PC-3 (cell line): ENCODE measurements around the gene SLC45A2. TPM values are rescaled to one million over a fixed set of nuclear protein-coding genes. Genes with fewer than 3 reads are reported as not detected.

ENCODE experiments used
- ATAC-seq: fragments of 200-7000 bp; cut with Tn5 transposase; 2 replicates; pipeline ENCODE4 v1.9.1; 2020; ENCODE audit warnings: mild to moderate bottlenecking, moderate library complexity
- BruUV-seq: library from RNA; stranded (reverse); fragments of 400-500 nt; replicated peaks from 2 replicates; lab custom pipeline; 2021; lab: Mats Ljungman, UMichigan
- CTCF ChIA-PET: fragments of 300-600 bp; sonication (Branson Sonifier 250); formaldehyde crosslinking; loops from one replicate; lab custom pipeline; 2022; ENCODE audit warnings: antibody characterized with exemption; lab: Charles Lee
- POLR2A ChIA-PET: fragments of 300-600 bp; sonication (Branson Sonifier 250); formaldehyde crosslinking; loops from one replicate; lab custom pipeline; 2022; ENCODE audit warnings: antibody characterized with exemption; ENCODE audit not compliant: unreplicated experiment; lab: Charles Lee
- DNase-seq: peaks from one replicate; pipeline ENCODE4 v3.0.0-alpha.2; 2015
- H2AFZ ChIP-seq: fragments of 300-600 bp; sonication (generic); 2 replicates; pipeline ENCODE4 v1.6.0; 2016; ENCODE audit warnings: antibody characterized with exemption, low read length
- H3F3A ChIP-seq: fragments of 300-600 bp; sonication (generic); one replicate; pipeline ENCODE4 v1.6.0; 2017; ENCODE audit warnings: antibody characterized with exemption, low read length, control low read depth, mild to moderate bottlenecking; ENCODE audit not compliant: unreplicated experiment
- H3K27ac ChIP-seq: fragments of 300-600 bp; sonication (generic); 2 replicates; pipeline ENCODE4 v1.5.1; 2016; ENCODE audit warnings: mild to moderate bottlenecking, low read length
- H3K27me3 ChIP-seq: fragments of 300-600 bp; sonication (generic); 2 replicates; pipeline ENCODE4 v1.6.1; 2016; ENCODE audit warnings: low read length, mixed read lengths
- H3K36me3 ChIP-seq: fragments of 300-600 bp; sonication (generic); 2 replicates; pipeline ENCODE4 v1.6.1; 2016; ENCODE audit warnings: low read depth, mixed run types, low read length, mixed read lengths
- H3K4me1 ChIP-seq: fragments of 300-600 bp; sonication (generic); 2 replicates; pipeline ENCODE4 v1.5.1; 2016; ENCODE audit warnings: low read length; ENCODE audit not compliant: insufficient read depth
- H3K4me2 ChIP-seq: fragments of 300-600 bp; sonication (generic); 2 replicates; pipeline ENCODE4 v1.6.0; 2016; ENCODE audit warnings: low read length
- H3K4me3 ChIP-seq: fragments of 300-600 bp; sonication (generic); 2 replicates; pipeline ENCODE4 v1.5.1; 2016; ENCODE audit warnings: mild to moderate bottlenecking, low read length, mixed read lengths
- H3K79me2 ChIP-seq: fragments of 300-600 bp; sonication (generic); 2 replicates; pipeline ENCODE4 v1.6.1; 2017; ENCODE audit warnings: low read length, mixed read lengths
- H3K9ac ChIP-seq: fragments of 300-600 bp; sonication (generic); 2 replicates; pipeline ENCODE4 v1.6.0; 2016; ENCODE audit warnings: mild to moderate bottlenecking, low read length
- H3K9me2 ChIP-seq: fragments of 300-600 bp; sonication (generic); replicated peaks from 2 replicates; pipeline ENCODE4 v1.6.1; 2016; ENCODE audit warnings: mixed run types, low read length, mixed read lengths
- H3K9me3 ChIP-seq: fragments of 300-600 bp; sonication (generic); 2 replicates; pipeline ENCODE4 v1.6.1; 2016; ENCODE audit warnings: low read length, mixed read lengths
- H4K20me1 ChIP-seq: fragments of 300-600 bp; sonication (generic); 2 replicates; pipeline ENCODE4 v1.6.1; 2016; ENCODE audit warnings: low read length, mixed read lengths
- CTCF ChIP-seq: fragments of 300-600 bp; sonication (generic); conservative IDR thresholded peaks from 2 replicates; pipeline ENCODE4 v1.5.1; 2017; ENCODE audit warnings: antibody characterized with exemption, low read depth, mild to moderate bottlenecking, low read length
- EZH2 ChIP-seq: fragments of 300-600 bp; sonication (generic); IDR thresholded peaks from one replicate; pipeline ENCODE4 v1.6.1; 2017; ENCODE audit warnings: antibody characterized with exemption, mild to moderate bottlenecking, low read length; ENCODE audit not compliant: unreplicated experiment
- EZH2phosphoT487 ChIP-seq: fragments of 300-600 bp; sonication (generic); IDR thresholded peaks from 2 replicates; pipeline ENCODE4 v1.6.1; 2018; ENCODE audit warnings: mild to moderate bottlenecking, antibody characterized with exemption, low read length, borderline replicate concordance
- intact Hi-C: fragments of 100-400 bp; cut with micrococcal nuclease; formaldehyde crosslinking; loops from 2 replicates; pipeline ENCODE4 v1.9.0; 2023
- total RNA-seq: library from RNA; depleted of rRNA; stranded (reverse); fragments of >200 nt; gene quantifications from 2 replicates; pipeline ENCODE4 v1.2.3, GENCODE V29; 2014

Gene SLC45A2
- total RNA-seq, 1 experiment from 2014 or later, result not detected

- H3K27me3 ChIP-seq, result no peaks in the 10 kb centered on the region
- H3K9ac ChIP-seq, result no peak overlapping the region
- no peaks in the 10 kb centered on the region for H3K79me2 ChIP-seq
- POLR2A ChIA-PET, result no interaction called here
- BruUV-seq, result no TSS peak
- TF ChIP-seq EZH2phosphoT487, result no peak
- TF ChIP-seq CTCF, result no peak
- TF ChIP-seq EZH2, result no peak
- intact Hi-C loops, result no loop called here
- H3K36me3 ChIP-seq, result no peaks in the 10 kb centered on the region
- H3K27ac ChIP-seq, result no peak overlapping the region
- no peaks in the 10 kb centered on the region for H4K20me1 ChIP-seq
- H2AFZ ChIP-seq, result no peak overlapping the region
- CTCF ChIA-PET, result interaction anchor here (0.6 kb wide), 1 partner anchor 479 kb away, joined by 6 read pairs; no protein-coding TSS in a partner anchor
- H3K4me3 ChIP-seq, result no peak overlapping the region
- no peaks in the 10 kb centered on the region for H3F3A ChIP-seq
- no peak overlapping the region for H3K4me2 ChIP-seq
- H3K4me1 ChIP-seq, result peaks cover 4% of the 10 kb centered on the region; the same call in 1 of the 2 replicates
- DNase-seq (no peak), ATAC-seq (no peak)
- H3K9me2 ChIP-seq, result no peaks in the 10 kb centered on the region
- no peaks in the 10 kb centered on the region for H3K9me3 ChIP-seq
Measured at GRCh38 chr5:33973271-33973670, 11.2 kb downstream of the SLC45A2 start.

- Histone ChIP-seq H3K4me1 (peaks cover 4% of the 10 kb centered on the region; the same call in 1 of the 2 replicates), H3K9me3 (no peaks in the 10 kb centered on the region), H3K79me2 (no peaks in the 10 kb centered on the region), H3K4me2 (no peak overlapping the region), H3K9ac (no peak overlapping the region), H3K4me3 (no peak overlapping the region), H3K9me2 (no peaks in the 10 kb centered on the region), H3K27me3 (no peaks in the 10 kb centered on the region), H4K20me1 (no peaks in the 10 kb centered on the region), H3K36me3 (no peaks in the 10 kb centered on the region), H3F3A (no peaks in the 10 kb centered on the region), H2AFZ (peak overlapping the region; percentile 62), H3K27ac (no peak overlapping the region)
- DNase-seq (peak; percentile 74), ATAC-seq (peak; percentile 99)
- CTCF ChIA-PET, result interaction anchor here (0.7 to 2.2 kb wide), 10 partner anchors 12 to 534 kb away, joined by 3 to 17 read pairs (median 4); partner anchors contain the start of gene TARS1
- TF ChIP-seq CTCF, result peak; percentile 95
- TF ChIP-seq EZH2, result no peak
- no peak for TF ChIP-seq EZH2phosphoT487
- intact Hi-C loops, result loop anchor here (1.0 kb wide), 2 partner anchors 500 to 534 kb away; no protein-coding TSS in a partner anchor
- no TSS peak for BruUV-seq
- POLR2A ChIA-PET, result interaction anchor here (0.6 to 0.7 kb wide), 3 partner anchors 32 to 1138 kb away, joined by 4 to 5 read pairs (median 5); no protein-coding TSS in a partner anchor
Measured at GRCh38 chr5:33969572-33970452, 14.7 kb downstream of the SLC45A2 start.
